ENCODE results near the gene ACTRT2.

The ACTRT2 gene

GRCh38 chr1:3019516-3020051 lies 1.7 kb upstream of the ACTRT2 start:
- no CpG with 5 or more reads among the region's 24 CpGs for WGBS (ENCODE audit: extremely low coverage, insufficient coverage, insufficient read length)
- Histone ChIP-seq H2BK120ac (ENCODE audit: insufficient read depth, low read length, poor library complexity) (no peak overlapping the region), H3K14ac (ENCODE audit: low read length) (no peak overlapping the region), H3K27me3 (ENCODE audit: insufficient read depth, low read length) (no peaks in the 10 kb centered on the region), H3K36me3 (ENCODE audit: control insufficient read depth in 1 of 2, insufficient read depth in 2 of 2, low read length in 2 of 2) (no peaks in the 10 kb centered on the region), H4K8ac (ENCODE audit: low read depth, low read length) (no peak overlapping the region), H3K4ac (ENCODE audit: low read depth, low read length) (no peak overlapping the region), H2BK12ac (ENCODE audit: low read length) (no peak overlapping the region), H3K79me2 (ENCODE audit: control insufficient read depth, insufficient read depth, low read length, poor library complexity) (no peaks in the 10 kb centered on the region), H2BK5ac (ENCODE audit: low read depth, low read length, poor library complexity) (no peak overlapping the region), H3K27ac (ENCODE audit: low read depth, low read length) (no peak overlapping the region), H3K9me3 (ENCODE audit: insufficient read depth, low read depth, low read length) (peaks cover 24% of the 10 kb centered on the region), H2AK5ac (ENCODE audit: low read length) (no peak overlapping the region), H3K18ac (ENCODE audit: low read length) (no peak overlapping the region), H2AFZ (ENCODE audit: insufficient read depth, low read length, poor library complexity) (no peak overlapping the region), H3K4me3 (ENCODE audit: low read depth, low read length) (no peak overlapping the region), H3K4me1 (ENCODE audit: control insufficient read depth in 1 of 2, insufficient read depth in 2 of 2, low read length in 2 of 2) (no peaks in the 10 kb centered on the region), H3K79me1 (ENCODE audit: low read length) (no peaks in the 10 kb centered on the region), H4K91ac (ENCODE audit: low read depth, low read length) (no peak overlapping the region), H4K12ac (ENCODE audit: low read depth, low read length) (no peak overlapping the region), H3K9ac (ENCODE audit: low read length) (no peak overlapping the region), H3K4me2 (ENCODE audit: low read length) (no peak overlapping the region), H3K23ac (ENCODE audit: low read length) (no peak overlapping the region)
- DNase-seq, result no peak

GRCh38 chr1:3020263-3020909 lies 881 bp upstream of the ACTRT2 start:
- no peak overlapping the region for H2AK5ac ChIP-seq (ENCODE audit: low read length)
- H3K4me1 ChIP-seq (ENCODE audit: control insufficient read depth in 1 of 2, insufficient read depth in 2 of 2, low read length in 2 of 2), result no peaks in the 10 kb centered on the region
- H2AFZ ChIP-seq (ENCODE audit: insufficient read depth, low read length, poor library complexity), result no peak overlapping the region
- no peaks in the 10 kb centered on the region for H3K79me1 ChIP-seq (ENCODE audit: low read length)
- H3K27me3 ChIP-seq (ENCODE audit: insufficient read depth, low read length), result no peaks in the 10 kb centered on the region
- H3K4ac ChIP-seq (ENCODE audit: low read depth, low read length), result no peak overlapping the region
- no peak overlapping the region for H4K12ac ChIP-seq (ENCODE audit: low read depth, low read length)
- H3K79me2 ChIP-seq (ENCODE audit: control insufficient read depth, insufficient read depth, low read length, poor library complexity), result no peaks in the 10 kb centered on the region
- H3K14ac ChIP-seq (ENCODE audit: low read length), result no peak overlapping the region
- H4K8ac ChIP-seq (ENCODE audit: low read depth, low read length), result no peak overlapping the region
- H3K9me3 ChIP-seq (ENCODE audit: insufficient read depth, low read depth, low read length), result peaks cover 24% of the 10 kb centered on the region
- no peak overlapping the region for H3K4me2 ChIP-seq (ENCODE audit: low read length)
- no peak overlapping the region for H4K91ac ChIP-seq (ENCODE audit: low read depth, low read length)
- H2BK5ac ChIP-seq (ENCODE audit: low read depth, low read length, poor library complexity), result no peak overlapping the region
- no peaks in the 10 kb centered on the region for H3K36me3 ChIP-seq (ENCODE audit: control insufficient read depth in 1 of 2, insufficient read depth in 2 of 2, low read length in 2 of 2)
- DNase-seq, result no peak
- no peak overlapping the region for H3K23ac ChIP-seq (ENCODE audit: low read length)
- H2BK12ac ChIP-seq (ENCODE audit: low read length), result no peak overlapping the region
- H3K9ac ChIP-seq (ENCODE audit: low read length), result no peak overlapping the region
- no peak overlapping the region for H3K18ac ChIP-seq (ENCODE audit: low read length)
- no peak overlapping the region for H2BK120ac ChIP-seq (ENCODE audit: insufficient read depth, low read length, poor library complexity)
- WGBS (ENCODE audit: extremely low coverage, insufficient coverage, insufficient read length), result no CpG with 5 or more reads among the region's 12 CpGs
- H3K4me3 ChIP-seq (ENCODE audit: low read depth, low read length), result no peak overlapping the region
- no peak overlapping the region for H3K27ac ChIP-seq (ENCODE audit: low read depth, low read length)

- no CpG with 5 or more reads among the region's 28 CpGs for WGBS (ENCODE audit: extremely low coverage, insufficient coverage, insufficient read length)
- no peak for DNase-seq
- no peak overlapping the region for H2BK5ac ChIP-seq (ENCODE audit: low read depth, low read length, poor library complexity)
- H3K4me3 ChIP-seq (ENCODE audit: low read depth, low read length), result no peak overlapping the region
- no peak overlapping the region for H2AK5ac ChIP-seq (ENCODE audit: low read length)
- no peak overlapping the region for H2BK120ac ChIP-seq (ENCODE audit: insufficient read depth, low read length, poor library complexity)
- H3K4ac ChIP-seq (ENCODE audit: low read depth, low read length), result no peak overlapping the region
- H4K8ac ChIP-seq (ENCODE audit: low read depth, low read length), result no peak overlapping the region
- H3K9ac ChIP-seq (ENCODE audit: low read length), result no peak overlapping the region
- H4K91ac ChIP-seq (ENCODE audit: low read depth, low read length), result no peak overlapping the region
- H3K23ac ChIP-seq (ENCODE audit: low read length), result no peak overlapping the region
- H3K79me2 ChIP-seq (ENCODE audit: control insufficient read depth, insufficient read depth, low read length, poor library complexity), result no peaks in the 10 kb centered on the region
- H3K9me3 ChIP-seq (ENCODE audit: insufficient read depth, low read depth, low read length), result peaks cover 31% of the 10 kb centered on the region
- H3K14ac ChIP-seq (ENCODE audit: low read length), result no peak overlapping the region
- no peak overlapping the region for H2BK12ac ChIP-seq (ENCODE audit: low read length)
- H4K12ac ChIP-seq (ENCODE audit: low read depth, low read length), result no peak overlapping the region
- H3K18ac ChIP-seq (ENCODE audit: low read length), result no peak overlapping the region
- no peak overlapping the region for H3K4me2 ChIP-seq (ENCODE audit: low read length)
- H3K36me3 ChIP-seq (ENCODE audit: control insufficient read depth in 1 of 2, insufficient read depth in 2 of 2, low read length in 2 of 2), result no peaks in the 10 kb centered on the region
- no peaks in the 10 kb centered on the region for H3K79me1 ChIP-seq (ENCODE audit: low read length)
- H3K27me3 ChIP-seq (ENCODE audit: insufficient read depth, low read length), result no peaks in the 10 kb centered on the region
- no peak overlapping the region for H2AFZ ChIP-seq (ENCODE audit: insufficient read depth, low read length, poor library complexity)
- no peak overlapping the region for H3K27ac ChIP-seq (ENCODE audit: low read depth, low read length)
- no peaks in the 10 kb centered on the region for H3K4me1 ChIP-seq (ENCODE audit: control insufficient read depth in 1 of 2, insufficient read depth in 2 of 2, low read length in 2 of 2)
Observed at GRCh38 chr1:3021801-3022401, 634 bp downstream of the ACTRT2 start.

GRCh38 chr1:3022511-3022973 lies 1.3 kb downstream of the ACTRT2 start:
- Histone ChIP-seq H3K9ac (ENCODE audit: low read length) (no peak overlapping the region), H4K91ac (ENCODE audit: low read depth, low read length) (no peak overlapping the region), H2AK5ac (ENCODE audit: low read length) (no peak overlapping the region), H3K4ac (ENCODE audit: low read depth, low read length) (no peak overlapping the region), H3K9me3 (ENCODE audit: insufficient read depth, low read depth, low read length) (peaks cover 36% of the 10 kb centered on the region), H3K23ac (ENCODE audit: low read length) (no peak overlapping the region), H4K12ac (ENCODE audit: low read depth, low read length) (no peak overlapping the region), H3K79me2 (ENCODE audit: control insufficient read depth, insufficient read depth, low read length, poor library complexity) (no peaks in the 10 kb centered on the region), H2BK5ac (ENCODE audit: low read depth, low read length, poor library complexity) (no peak overlapping the region), H4K8ac (ENCODE audit: low read depth, low read length) (no peak overlapping the region), H3K79me1 (ENCODE audit: low read length) (no peaks in the 10 kb centered on the region), H2BK12ac (ENCODE audit: low read length) (no peak overlapping the region), H3K27me3 (ENCODE audit: insufficient read depth, low read length) (no peaks in the 10 kb centered on the region), H3K14ac (ENCODE audit: low read length) (no peak overlapping the region), H3K4me3 (ENCODE audit: low read depth, low read length) (no peak overlapping the region), H3K36me3 (ENCODE audit: control insufficient read depth in 1 of 2, insufficient read depth in 2 of 2, low read length in 2 of 2) (no peaks in the 10 kb centered on the region), H3K4me1 (ENCODE audit: control insufficient read depth in 1 of 2, insufficient read depth in 2 of 2, low read length in 2 of 2) (no peaks in the 10 kb centered on the region), H2BK120ac (ENCODE audit: insufficient read depth, low read length, poor library complexity) (no peak overlapping the region), H3K27ac (ENCODE audit: low read depth, low read length) (no peak overlapping the region), H2AFZ (ENCODE audit: insufficient read depth, low read length, poor library complexity) (no peak overlapping the region), H3K18ac (ENCODE audit: low read length) (no peak overlapping the region), H3K4me2 (ENCODE audit: low read length) (no peak overlapping the region)
- WGBS (ENCODE audit: extremely low coverage, insufficient coverage, insufficient read length), result no CpG with 5 or more reads among the region's 18 CpGs
- no peak for DNase-seq
